NOMO-1 treated with DMSO at 0.1 percent for 48 hours (cell line): ENCODE measurements around the gene COPS4.
"Not testable (repeated sequence)": the region's sequence is repeated elsewhere in the genome, so short reads cannot be mapped to it uniquely, and the experiment has no call there.

ENCODE experiments used
- DNase-seq: peaks from one replicate; lab custom pipeline; 2025; ENCODE audit not compliant: unreplicated experiment; lab: John Stamatoyannopoulos, UW

The COPS4 gene

DNA sequence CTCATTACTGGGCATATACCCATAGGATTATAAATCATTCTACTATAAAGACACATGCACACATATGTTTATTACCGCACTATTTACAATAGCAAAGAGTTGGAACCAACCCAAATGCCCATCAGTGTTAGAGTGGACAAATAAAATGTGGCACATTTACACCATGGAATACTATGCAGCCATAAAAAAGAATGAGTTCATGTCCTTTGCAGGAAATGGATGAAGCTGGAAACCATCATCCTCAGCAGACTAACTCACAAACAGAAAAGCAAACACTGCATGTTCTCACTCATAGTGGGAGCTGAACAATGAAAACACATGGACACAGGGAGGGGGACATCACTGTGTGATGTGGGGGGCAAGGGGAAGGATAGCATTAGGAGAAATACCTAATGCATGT, 11.4 kb upstream of the COPS4 start:
- DNase-seq: not testable (repeated sequence)

DNA sequence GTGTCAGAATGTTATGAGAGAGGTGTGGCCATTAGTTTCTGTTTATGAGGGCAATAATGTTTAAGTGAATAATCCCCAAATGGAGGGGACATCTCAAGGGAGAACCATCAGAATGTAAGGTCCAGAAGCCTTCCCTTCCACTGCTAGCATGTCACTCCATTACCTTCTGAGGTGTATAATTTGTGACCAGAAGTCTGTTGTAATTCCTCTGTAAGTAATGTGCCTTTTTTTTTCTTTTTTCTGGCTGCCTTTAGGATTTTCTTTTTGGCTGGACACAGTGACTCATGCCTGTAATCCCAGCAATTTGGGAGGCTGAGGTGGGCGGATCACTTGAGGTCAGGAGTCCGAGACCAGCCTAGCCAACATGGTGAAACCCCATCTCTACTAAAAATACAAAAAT, 10.8 kb upstream of the COPS4 start:
- no peak for DNase-seq

DNA sequence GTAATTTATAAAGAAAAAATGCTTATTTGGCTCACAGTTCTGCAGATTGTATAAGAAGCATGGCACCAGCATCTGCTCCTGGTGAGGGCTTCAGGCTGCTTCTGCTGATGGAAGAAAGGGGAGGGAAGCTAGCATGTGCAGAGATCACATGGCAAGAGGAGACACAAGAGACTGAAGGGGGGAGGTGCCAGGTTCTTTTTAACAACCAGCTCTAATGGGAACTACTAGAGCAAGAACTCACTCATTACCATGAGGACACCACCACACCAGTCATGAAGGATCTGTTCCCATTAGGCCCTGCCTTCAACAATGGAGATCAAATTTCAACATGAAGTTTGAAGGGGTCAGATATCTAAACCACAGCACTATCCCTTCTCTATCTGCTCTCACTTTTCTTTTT, 9.4 kb upstream of the COPS4 start:
- no peak for DNase-seq

DNA sequence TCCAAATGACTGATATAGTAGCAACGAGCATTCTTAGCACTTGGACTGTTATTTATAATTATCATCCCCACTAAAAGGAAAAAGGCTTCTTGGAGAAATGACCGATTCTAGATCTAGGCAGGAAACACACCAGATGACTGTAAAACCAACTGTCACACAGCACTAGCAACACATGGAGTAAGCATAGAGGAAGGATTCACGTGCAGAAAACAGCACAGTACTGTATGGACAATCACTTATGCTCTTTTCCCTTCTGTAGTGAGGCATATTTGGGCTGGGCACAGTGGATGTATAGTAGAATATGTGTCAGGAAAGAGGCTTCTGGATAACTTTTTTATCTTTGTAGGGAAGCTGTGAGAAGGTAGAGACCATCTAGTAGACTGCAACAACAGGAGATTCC, 6.0 kb upstream of the COPS4 start:
- DNase-seq: no peak

DNA sequence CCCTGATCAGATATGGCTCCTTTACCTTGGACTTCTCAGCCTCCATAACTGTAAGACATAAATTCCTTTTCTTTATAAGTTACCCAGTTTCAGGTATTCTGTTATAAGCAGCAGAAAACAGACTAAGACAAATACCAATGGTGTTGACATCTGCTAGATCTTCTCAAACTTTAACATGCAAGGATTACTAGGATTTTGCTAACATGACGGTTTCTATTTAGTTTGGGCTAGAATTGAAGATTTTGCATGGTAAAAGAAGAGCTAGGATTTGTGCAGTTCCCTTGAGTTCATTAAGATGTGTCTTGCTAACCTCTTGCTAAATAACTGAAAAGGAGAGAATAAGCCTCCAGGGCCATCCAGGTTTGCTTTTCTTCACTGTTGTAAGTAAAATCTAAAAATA, 5.3 kb upstream of the COPS4 start:
- DNase-seq: no peak

DNA sequence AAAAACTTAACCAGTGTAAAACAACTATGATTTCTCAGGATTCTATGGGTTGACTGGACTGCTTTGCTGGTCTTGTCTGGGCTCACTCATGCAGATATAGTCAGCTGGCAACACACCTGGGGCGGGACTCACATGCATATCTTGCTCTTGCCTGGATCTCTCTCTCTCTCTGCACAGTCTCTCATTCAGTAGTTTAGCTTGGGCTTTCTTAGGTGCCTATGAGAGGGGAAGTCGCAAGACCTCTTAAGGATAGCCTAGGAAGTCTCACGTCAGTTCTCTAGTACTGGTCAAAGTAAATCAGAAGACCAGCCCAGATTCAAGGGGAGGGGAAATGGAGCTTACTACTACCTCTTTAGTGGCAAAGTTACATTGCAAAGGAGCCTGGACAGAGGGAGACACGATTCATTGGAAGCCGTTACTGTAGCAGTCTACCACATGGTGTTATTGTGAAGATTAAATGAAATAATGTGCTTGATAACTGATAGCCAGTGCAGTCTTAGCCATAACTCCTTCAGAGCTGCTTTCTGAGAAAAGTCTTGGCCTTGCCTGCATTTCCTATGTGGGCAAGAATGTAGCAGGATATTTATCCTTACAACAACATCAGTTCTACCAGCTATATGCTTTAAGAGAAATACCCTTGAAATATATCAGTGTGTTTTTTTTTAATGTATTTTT, 2.1 kb downstream of the COPS4 start:
- peak; percentile 83 for DNase-seq

DNA sequence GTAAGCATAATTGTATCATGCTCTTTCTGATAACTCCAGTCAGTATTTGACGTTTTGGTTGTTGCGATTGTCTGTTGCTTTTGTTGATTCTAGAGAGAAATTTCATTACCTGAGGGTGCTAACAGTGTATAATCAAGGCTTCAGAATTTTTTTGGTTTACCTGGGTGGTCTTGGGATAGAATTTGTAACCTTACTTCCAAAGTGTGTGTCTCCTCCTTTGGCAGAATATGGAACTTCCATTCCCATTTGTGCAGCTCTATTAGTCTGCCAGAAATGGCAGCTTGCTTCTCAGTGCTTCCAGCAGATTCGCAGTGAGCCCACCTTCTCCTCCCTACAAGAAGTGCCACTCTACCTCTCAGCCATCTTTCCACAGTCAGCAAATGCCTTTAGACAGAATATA, 5.3 kb downstream of the COPS4 start:
- no peak for DNase-seq

DNA sequence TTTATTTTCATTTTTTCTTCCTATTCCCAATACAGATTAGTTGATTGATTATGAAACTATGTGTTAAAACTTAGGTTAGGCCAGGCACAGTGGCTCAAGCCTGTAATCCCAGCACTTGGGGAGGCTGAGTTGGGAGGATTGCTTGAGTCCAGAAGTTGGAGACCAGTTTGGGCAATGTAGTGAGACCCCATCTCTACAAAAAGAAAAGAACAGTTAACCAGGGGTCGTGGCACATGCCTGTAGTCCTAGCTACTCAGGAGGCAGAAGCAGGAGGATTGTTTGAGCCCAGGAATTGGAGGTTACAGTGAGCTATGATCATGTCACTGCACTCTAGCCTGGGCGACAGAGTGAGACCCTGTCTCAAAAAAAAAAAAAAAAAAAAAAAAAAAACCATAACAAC, 8.2 kb downstream of the COPS4 start:
- not testable (repeated sequence) for DNase-seq

DNA sequence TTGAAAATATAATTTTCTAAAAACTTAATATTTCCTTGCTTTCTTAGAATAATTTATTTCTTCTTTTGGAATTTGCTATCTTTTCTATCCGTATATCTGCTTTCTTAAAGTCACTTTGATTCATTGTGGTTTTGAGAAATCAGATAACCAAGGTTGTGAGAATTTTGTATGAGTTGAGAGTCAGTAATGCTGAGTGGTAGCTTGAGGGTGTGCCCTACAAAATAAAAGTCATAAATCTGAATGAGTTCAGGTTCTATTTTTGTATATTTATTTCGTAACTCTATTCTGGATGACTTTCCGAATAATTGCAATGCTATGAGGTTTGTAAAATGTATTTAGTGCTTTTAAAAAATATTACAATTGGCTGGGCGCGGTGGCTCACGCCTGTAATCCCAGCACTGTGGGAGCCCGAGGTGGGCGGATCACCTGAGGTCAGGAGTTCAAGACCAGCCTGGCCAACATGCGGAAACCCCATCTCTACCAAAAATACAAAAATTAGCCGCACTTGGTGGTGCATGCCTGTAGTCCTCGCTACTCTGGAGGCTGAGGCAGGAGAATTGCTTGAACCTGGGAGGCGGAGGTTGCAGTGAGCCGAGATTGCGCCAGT, 8.9 kb downstream of the COPS4 start:
- peak; percentile 87 for DNase-seq

DNA sequence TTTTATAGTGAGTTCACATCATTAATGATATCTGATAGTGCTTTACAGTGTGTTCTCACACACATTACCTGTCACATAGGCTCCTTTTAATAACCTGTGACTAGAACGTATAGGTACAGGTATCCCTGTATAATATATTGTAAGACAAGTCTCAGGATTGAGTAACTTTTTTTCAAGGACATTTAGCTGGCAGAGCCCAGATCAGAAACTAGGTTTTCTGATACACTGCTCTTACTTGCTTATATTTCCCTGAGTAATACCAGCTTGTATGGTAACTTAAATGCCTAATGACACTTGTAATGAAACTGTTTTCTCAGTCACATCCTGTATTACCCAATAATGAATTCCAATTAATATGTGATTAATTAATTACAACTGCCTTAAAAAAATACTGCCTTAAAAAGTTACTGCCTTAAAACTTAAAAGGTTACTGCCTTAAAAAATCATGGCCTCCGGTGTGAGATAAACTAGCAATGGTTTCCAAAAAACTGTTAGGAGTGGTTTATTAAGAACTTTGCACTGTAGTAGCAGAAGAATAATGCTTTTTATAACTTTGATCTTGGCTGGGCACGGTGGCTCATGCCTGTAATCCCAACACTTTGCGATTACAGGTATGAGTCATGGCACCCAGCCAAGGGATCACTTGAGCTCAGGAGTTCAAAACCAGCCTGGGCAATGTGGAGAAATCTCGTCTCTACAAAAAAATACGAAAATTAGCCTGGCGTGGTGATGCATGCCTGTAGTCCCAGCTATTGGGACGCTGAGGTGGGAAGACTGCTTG, 11.9 kb downstream of the COPS4 start:
- no peak for DNase-seq

DNA sequence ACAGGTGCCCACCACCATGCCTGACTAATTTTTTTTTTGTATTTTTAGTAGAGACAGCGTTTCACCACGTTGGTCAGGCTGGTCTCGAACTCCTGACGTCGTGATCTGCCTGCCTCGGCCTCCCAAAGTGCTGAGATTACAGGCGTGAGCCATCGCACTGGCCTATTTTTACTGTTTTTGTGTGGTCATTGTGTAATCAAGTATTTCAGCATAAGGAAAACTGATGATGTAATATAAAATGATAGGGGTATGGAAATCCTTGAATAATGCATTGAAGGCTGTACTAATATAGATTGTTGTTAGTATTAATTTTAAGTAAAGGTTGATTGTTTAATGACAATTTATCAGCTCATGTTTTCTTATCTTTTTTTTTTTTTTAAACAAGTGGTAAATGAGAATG, 13.8 kb downstream of the COPS4 start:
- not testable (repeated sequence) for DNase-seq

DNA sequence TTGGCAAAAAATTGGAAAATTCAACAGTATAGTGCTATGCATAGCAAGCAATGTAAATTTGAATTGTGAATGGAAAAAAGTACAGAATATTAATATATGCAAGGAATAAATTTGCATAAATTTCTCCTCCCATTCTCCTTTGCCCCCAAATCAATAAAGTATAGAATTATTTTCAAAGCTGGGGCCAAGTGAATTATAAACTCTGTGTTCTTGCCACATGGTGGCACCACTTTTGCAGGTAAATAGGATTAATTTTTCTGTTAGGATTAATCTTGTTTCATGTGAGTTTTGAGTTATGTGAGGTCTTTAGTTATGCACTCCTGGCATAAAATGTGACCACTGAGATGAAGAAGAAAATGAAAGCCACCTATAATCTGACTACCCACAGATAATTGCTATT, 19.9 kb downstream of the COPS4 start:
- DNase-seq: peak; percentile 23

DNA sequence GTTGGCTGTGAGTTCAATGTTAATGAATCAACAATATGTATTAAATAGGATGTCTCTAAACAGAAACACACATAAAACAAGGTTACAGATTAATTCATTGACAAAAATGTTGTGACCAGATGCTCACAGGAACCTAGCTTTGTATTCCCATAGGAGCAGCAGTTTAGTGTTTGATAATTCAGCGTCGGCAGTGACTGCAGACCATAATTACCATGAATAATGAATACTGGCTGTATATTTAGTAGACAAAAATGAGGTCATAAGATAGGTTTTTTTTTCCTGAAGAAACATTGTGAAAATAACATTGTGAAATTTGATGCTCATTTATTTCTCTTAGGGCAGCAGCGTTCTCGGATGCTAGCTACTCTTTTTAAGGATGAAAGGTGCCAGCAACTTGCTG, 27.8 kb downstream of the COPS4 start:
- DNase-seq: no peak

DNA sequence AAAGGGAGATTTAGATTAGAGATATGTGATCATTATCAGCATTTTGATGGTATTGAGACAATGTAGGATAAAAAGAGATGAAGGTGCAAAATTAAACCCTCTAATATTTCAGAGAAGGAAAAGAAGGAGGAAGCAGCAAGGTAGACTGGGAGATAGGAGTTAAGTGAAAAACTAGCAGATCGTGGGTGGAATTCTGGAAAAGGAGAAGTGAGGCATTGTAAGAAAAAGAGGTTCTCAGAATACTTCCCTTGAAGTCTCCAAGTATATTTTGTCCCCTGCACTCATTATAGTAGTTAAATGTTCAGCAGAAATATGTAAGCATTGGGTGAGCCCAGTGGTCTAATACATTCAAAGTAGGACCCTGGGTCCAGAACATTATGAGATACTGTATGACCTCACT, 30.3 kb downstream of the COPS4 start:
- DNase-seq: peak; percentile 20

DNA sequence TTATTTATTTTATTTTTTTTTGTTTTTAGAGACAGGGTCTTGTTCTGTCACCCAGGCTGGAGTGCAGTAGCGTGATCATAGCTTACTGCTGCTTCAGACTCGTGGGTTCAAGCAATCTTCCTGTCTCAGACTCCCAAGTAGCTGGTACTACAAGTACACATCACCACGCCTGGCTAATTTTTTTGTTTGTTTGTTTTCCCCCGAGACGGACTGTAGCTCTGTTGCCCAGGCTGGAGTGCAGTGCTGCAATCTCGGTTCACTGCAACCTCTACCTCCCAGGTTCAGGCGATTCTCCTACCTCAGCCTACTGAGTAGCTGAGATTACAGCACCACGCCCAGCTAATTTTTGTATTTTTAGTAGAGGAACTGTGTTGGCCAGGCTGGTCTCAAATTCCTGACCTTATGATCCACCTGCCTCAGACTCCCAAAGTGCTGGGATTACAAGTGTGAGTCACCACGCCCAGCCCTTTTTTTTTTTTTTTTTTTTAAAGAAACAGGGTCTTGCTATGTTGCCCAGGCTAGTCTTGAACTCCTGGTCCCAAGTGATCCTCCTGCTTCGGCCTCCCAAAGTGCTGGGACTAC, 32.2 kb downstream of the COPS4 start:
- DNase-seq: no peak

DNA sequence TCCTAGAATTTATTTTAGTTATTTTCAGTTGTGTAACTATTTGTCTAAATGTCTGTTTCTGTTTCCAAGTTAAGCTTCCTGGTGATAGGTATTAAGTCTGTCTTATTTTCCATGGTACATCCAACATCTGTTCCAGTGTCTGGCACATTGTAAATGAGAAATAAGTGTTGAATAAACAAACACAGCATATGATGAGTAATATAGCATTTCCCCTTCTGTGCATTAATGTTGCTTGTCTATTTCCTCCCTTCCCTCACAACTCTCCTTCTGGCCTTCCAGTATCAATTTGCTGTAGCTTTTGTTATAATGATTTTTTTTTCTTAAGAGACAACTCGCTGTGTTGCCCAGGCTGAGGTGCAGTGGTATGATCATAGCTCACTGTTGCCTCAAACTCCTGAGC, 36.1 kb downstream of the COPS4 start:
- DNase-seq: no peak

DNA sequence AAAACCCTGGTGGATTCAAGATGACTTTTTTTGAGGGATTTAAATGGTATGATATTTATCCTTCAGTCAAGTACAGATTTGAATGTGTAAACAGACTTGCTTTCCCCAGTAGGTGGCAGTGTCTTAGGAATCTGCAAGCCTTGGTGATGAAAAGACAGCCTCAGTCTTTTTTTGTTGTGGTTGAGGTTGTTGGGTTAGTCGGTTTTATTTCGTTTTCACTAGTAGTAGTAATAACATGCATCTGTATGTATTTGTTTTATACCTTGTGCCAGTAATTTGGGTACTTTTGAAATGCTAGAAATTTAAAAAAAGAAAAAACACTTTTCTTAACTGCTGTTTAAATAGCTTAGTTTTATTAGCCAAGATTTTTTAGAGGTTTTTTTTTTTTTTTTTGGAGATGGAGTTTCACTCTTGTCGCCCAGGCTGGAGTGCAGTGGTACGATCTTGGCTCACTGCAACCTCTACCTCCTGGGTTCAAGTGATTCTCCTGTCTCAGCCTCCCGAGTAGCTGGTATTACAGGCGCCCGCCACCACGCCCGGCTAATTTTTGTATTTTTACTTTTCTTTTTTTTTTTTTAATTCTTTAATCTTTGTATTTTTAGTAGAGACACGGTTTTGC, 39.2 kb downstream of the COPS4 start:
- DNase-seq: peak; percentile 80

DNA sequence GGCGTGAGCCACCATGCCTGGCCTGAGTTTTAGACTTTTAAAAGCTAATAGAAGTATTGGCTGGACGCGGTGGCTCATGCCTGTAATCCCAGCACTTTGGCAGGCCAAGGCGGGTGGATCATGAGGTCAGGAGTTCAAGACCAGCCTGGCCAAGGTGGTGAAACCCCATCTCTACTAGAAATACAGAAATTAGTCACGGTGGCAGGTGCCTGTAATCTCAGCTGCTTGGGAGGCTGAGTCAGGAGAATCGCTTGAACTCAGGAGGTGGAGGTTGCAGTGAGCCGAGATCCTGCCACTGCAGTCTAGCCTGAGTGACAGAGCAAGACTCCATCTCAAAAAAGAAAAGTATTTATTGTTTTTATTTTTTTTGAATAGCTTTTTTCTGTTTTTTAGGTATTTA, 39.8 kb downstream of the COPS4 start:
- DNase-seq: not testable (repeated sequence)

DNA sequence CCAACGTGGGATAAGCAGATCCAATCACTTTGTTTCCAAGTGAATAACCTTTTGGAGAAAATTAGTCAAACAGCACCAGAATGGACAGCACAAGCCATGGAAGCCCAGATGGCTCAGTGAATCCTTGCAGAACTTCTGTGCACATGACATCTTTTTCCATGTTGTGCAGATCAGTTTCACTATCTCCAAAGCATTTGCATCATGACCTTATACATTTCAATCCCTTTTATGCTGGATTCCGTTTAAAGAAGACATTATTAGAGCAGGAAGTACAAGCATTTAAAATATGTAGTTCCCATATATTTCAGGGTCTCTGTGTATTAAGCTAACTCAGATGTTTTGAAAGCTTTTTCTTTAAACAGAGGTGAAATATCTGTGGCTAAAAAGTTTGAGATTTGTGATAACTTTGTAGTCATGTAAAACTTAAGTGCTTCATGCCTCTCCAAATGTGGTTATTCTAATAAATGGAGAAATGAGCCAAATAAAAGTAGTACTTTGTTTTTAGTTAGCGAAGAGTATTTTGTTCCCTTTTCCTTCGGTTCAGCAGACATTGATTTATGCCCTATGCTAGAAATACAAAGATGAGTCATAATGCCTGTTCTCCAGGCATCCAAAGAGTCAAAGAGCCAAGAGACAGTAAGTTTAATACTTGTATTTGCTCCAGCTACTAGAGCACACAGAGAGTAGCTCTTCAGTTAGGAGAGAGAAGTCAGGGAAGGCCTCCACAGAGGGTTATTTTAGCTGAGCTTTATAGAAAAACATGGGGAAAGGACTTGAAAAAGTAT, 40.5 kb downstream of the COPS4 start:
- peak; percentile 94 for DNase-seq

DNA sequence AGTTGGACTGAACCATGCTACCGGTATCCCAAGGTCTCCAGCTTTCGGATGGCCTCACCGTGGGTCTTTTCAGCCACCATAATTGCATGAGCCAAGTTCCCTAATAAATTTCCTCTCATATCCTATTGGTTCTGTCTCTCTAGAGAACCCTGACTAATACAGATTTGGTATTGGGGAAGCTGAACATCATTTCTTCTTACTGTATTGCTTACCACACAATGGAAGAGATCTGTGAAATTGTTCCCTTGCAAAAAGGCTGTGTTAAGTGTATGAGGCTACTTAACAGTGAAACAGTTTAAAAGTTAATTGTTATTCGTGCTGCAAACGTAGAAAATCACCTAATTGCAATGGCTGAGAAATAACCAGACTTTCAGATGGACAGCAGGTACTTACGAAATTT, 45.6 kb downstream of the COPS4 start:
- DNase-seq: peak; percentile 66

DNA sequence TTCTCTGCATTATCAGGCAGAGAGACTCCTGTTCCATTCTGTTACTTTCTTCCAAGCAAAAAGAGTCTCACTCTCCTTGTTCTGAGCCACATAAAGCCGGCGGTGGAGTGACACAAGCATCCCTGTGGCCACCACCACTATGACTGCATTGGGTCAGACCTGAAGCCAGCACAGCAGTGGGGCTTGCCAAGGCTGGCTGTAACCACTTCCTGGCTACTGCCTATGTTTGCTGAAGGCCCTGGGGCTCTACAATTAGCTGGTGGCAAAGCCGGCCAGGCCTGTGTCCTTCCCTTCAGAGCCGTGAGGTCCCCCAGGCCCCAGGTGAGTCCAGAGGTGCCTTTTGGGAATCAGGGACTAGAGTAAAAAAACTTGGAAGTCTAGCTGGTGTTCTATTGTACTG, 47.8 kb downstream of the COPS4 start:
- DNase-seq: peak; percentile 42
